Naive thymus-derived CD4-positive, alpha-beta T cell (primary cell): ENCODE data around the gene INSYN2A. TPM values are rescaled to one million over a fixed set of nuclear protein-coding genes. Genes with fewer than 3 reads are reported as not detected.

Experiments used
- ATAC-seq: fragments of 150-1000 bp; cut with Tn5 transposase; 2 replicates; pipeline ENCODE4 v1.10.0; 2021; ENCODE audit warnings: mild to moderate bottlenecking, moderate library complexity
- CTCF ChIA-PET: fragments of 350-600 bp; sonication (Branson Sonifier 250); formaldehyde crosslinking; loops from one replicate; lab custom pipeline; 2021; ENCODE audit warnings: antibody characterized with exemption; lab: Charles Lee
- POLR2A ChIA-PET: fragments of 350-600 bp; sonication (Branson Sonifier 250); formaldehyde crosslinking; loops from one replicate; lab custom pipeline; 2021; ENCODE audit warnings: antibody characterized with exemption, inconsistent platforms; lab: Charles Lee
- DNase-seq, 9 donors: peaks; one replicate each; pipeline versions ENCODE4 v3.0.0 to v3.0.0-alpha.2; 2020 to 2022; ENCODE audit warnings: mixed read lengths in 1 of 9
- H3K27ac ChIP-seq: one replicate; pipeline ENCODE4 v1.7.0; 2013; ENCODE audit warnings: mild to moderate bottlenecking, low read depth, low read length, moderate library complexity
- H3K27me3 ChIP-seq, 2 donors: one replicate each; pipeline ENCODE4 v1.7.0; 2013; ENCODE audit warnings: low read length in 2 of 2, mild to moderate bottlenecking in 2 of 2, moderate library complexity in 2 of 2; ENCODE audit not compliant: control insufficient read depth in 2 of 2, insufficient read depth in 2 of 2
- H3K36me3 ChIP-seq, 3 experiments: 1 replicate in 2 of 3; 2 replicates in 1 of 3; pipeline ENCODE4 v1.7.0; 2013; ENCODE audit warnings: low read length in 3 of 3, mild to moderate bottlenecking in 3 of 3, moderate library complexity in 1 of 3; ENCODE audit not compliant: insufficient read depth in 3 of 3, control insufficient read depth in 2 of 3
- H3K4me1 ChIP-seq, 2 donors: one replicate each; pipeline ENCODE4 v1.7.0; 2013; ENCODE audit warnings: low read length in 2 of 2, mild to moderate bottlenecking in 2 of 2, moderate library complexity in 1 of 2; ENCODE audit not compliant: control insufficient read depth in 2 of 2, insufficient read depth in 2 of 2
- H3K4me3 ChIP-seq: 2 replicates; pipeline ENCODE4 v1.7.0; 2013; ENCODE audit warnings: mild to moderate bottlenecking, low read length
- H3K9me3 ChIP-seq, 3 experiments: 1 replicate in 2 of 3; 2 replicates in 1 of 3; pipeline ENCODE4 v1.7.0; 2013; ENCODE audit warnings: low read length in 3 of 3; ENCODE audit not compliant: control insufficient read depth in 2 of 3
- H3K27ac Mint-ChIP-seq, 9 donors: one replicate each; pipeline ENCODE4 v1.8.0; 2020 to 2022; ENCODE audit warnings: mixed read lengths in 9 of 9, mild to moderate bottlenecking in 8 of 9, moderate library complexity in 5 of 9, inconsistent platforms in 2 of 9
- H3K27me3 Mint-ChIP-seq, 5 donors: one replicate each; pipeline ENCODE4 v1.8.0; 2021 to 2022; ENCODE audit warnings: mixed read lengths in 5 of 5, mild to moderate bottlenecking in 1 of 5
- H3K36me3 Mint-ChIP-seq, 5 donors: one replicate each; pipeline ENCODE4 v1.8.0; 2020 to 2022; ENCODE audit warnings: mixed read lengths in 5 of 5, mild to moderate bottlenecking in 3 of 5, inconsistent platforms in 1 of 5
- H3K4me1 Mint-ChIP-seq, 7 donors: one replicate each; pipeline ENCODE4 v1.8.0; 2020 to 2022; ENCODE audit warnings: mixed read lengths in 7 of 7, mild to moderate bottlenecking in 3 of 7, inconsistent platforms in 1 of 7
- H3K4me3 Mint-ChIP-seq, 10 donors: one replicate each; pipeline ENCODE4 v1.8.0; 2020 to 2022; ENCODE audit warnings: mild to moderate bottlenecking in 10 of 10, mixed read lengths in 10 of 10, moderate library complexity in 6 of 10, inconsistent platforms in 2 of 10
- H3K9me3 Mint-ChIP-seq, 11 donors: one replicate each; pipeline ENCODE4 v1.8.0; 2020 to 2022; ENCODE audit warnings: mixed read lengths in 11 of 11, mild to moderate bottlenecking in 4 of 11, inconsistent platforms in 1 of 11, moderate library complexity in 1 of 11
- intact Hi-C, 2 donors: fragments of 100-400 bp; cut with micrococcal nuclease; formaldehyde crosslinking; loops; one replicate each; pipeline ENCODE4 v1.15.1; 2023
- polyA plus RNA-seq, 2 donors: library from polyadenylated mRNA; unstranded; fragments of 300-500 nt; fragmentation: Illumina TruSeq; gene quantifications; one replicate each; pipeline ENCODE4 v1.2.3, GENCODE V29; 2021
- total RNA-seq, 6 experiments: library from RNA in 5 of 6; stranded (reverse) in 5 of 6; gene quantifications; 1 replicate in 5 of 6; 2 replicates in 1 of 6; pipeline ENCODE4 v1.2.3 and lab custom pipeline; 2021 to 2026

The INSYN2A gene, protein sequence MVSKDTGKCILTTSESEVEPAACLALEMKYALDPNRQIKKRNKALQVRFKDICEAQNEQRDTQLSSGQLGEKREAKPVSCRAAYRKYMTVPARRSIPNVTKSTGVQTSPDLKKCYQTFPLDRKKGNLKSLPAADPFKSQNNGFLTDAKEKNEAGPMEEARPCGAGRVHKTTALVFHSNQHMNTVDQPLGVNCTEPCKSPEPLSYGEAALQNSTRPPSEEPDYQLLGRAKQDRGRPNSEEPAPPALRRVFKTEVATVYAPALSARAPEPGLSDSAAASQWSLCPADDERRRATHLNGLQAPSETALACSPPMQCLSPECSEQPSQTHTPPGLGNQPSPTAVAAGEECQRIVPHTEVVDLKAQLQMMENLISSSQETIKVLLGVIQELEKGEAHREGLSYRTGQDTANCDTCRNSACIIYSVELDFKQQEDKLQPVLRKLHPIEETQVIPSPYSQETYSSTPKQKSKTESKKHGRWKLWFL
- total RNA-seq (not detected), polyA plus RNA-seq (not detected), total RNA-seq (lab: John Stamatoyannopoulos, UW) (not detected)

DNA sequence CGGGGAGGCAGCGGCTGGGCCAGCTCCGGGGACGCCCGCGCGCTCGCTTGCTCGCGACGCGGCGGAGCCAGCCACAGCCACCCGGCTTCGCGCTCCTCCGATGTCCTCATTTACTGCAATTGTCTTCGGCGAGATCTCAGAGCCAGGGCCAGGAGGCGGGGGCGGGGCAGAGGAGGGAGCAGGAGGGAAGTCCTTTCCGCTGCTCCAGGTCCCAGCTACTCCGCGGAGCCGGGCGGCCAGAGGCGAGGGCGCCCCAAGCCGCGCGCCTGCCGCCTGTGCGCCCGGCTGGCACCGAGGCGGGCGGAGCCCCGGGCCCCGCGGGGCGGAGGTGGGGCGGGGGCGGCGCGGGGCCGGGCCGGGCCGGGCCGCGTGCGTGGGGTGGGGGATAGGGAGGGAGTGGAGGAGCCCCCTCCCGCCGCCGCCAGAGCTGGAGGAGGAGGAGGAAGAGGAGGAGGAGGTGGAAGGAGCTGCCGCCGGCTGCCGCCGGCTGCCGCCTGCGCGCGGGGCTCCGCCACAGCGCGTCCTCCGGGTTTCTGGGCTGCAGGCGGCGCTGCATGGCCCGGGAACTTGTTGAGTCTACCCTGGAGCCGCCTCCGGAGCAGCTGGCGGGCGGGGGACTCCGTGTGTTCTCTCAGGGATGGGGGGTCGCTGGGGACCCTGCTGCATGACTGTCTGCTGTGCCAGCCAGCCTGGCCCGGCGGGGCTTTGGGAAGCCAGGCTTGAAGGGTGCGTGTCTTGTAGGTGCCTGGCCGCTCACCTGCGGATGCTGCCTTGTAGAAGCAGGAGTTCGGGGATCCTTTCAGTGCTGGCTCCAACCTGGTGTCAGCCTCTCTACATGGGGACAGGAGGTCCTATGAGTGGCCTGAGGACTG is at the start of gene INSYN2A:
Gene INSYN2A, minus strand, starts transcription at position 310 of the 872 bp plus-strand sequence. CDS start 20,196 bp downstream, outside the sequence.
- Mint-ChIP-seq H3K27ac (no peak within 1 kb of the TSS), H3K4me1 (peaks cover 0 to 5% (median 0%) of the 10 kb centered on the region in 7 donors), H3K36me3 (no peaks in the 10 kb centered on the region), H3K9me3 (peaks cover 0 to 3% (median 0%) of the 10 kb centered on the region in 11 donors), H3K4me3 (peak within 1 kb of the TSS in 4 of 10 donors; percentile 33 to 68 (median 56)), H3K27me3 (peaks cover 34 to 60% (median 49%) of the 10 kb centered on the region in 5 donors)
- ChIA-PET POLR2A (no interaction called here), CTCF (no interaction called here)
- intact Hi-C loops = no loop called here
- Histone ChIP-seq H3K27ac (no peak within 1 kb of the TSS), H3K27me3 (no peaks in the 10 kb centered on the region), H3K36me3 (no peaks in the 10 kb centered on the region), H3K9me3 (no peaks in the 10 kb centered on the region), H3K4me1 (no peaks in the 10 kb centered on the region), H3K4me3 (no peak within 1 kb of the TSS)
- ATAC-seq (no peak), DNase-seq (no peak)

DNA sequence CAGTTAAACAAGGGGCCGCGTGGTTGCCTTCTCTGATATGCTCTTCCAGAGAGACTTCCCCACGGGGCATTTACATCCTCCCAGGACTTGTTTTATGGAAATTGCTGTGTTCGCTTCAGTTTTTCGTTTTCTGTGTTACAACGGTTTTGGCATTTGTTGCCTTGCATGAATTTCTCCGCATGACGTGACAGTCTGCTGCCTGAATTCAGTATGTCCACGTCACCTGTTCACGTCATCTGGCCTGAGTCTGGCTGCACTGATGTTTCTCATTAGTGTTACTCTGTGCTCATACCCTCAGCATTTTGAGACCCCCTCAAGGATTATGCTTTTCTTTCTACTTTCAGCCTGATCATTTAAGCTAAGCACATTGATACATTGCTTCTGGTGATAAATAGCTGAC is 49.1 kb upstream of the INSYN2A start:
- no peak overlapping the region for H3K27ac Mint-ChIP-seq
- DNase-seq (no peak), ATAC-seq (no peak)
- Histone ChIP-seq H3K27me3 (no peaks in the 10 kb centered on the region), H3K36me3 (no peaks in the 10 kb centered on the region), H3K4me3 (no peak overlapping the region), H3K27ac (no peak overlapping the region), H3K4me1 (no peaks in the 10 kb centered on the region), H3K9me3 (no peaks in the 10 kb centered on the region)
- peaks cover 4 to 21% (median 6%) of the 10 kb centered on the region in 5 donors for H3K27me3 Mint-ChIP-seq
- H3K4me1 Mint-ChIP-seq = peaks cover 0 to 4% (median 0%) of the 10 kb centered on the region in 7 donors
- intact Hi-C loops = loop anchor here (10.0 kb wide), 1 partner anchor 109 kb away; no protein-coding TSS in a partner anchor
- H3K36me3 Mint-ChIP-seq = no peaks in the 10 kb centered on the region
- H3K9me3 Mint-ChIP-seq = peaks cover 0 to 3% (median 0%) of the 10 kb centered on the region in 11 donors
- CTCF ChIA-PET = no interaction called here
- POLR2A ChIA-PET = no interaction called here
- H3K4me3 Mint-ChIP-seq = no peak overlapping the region

DNA sequence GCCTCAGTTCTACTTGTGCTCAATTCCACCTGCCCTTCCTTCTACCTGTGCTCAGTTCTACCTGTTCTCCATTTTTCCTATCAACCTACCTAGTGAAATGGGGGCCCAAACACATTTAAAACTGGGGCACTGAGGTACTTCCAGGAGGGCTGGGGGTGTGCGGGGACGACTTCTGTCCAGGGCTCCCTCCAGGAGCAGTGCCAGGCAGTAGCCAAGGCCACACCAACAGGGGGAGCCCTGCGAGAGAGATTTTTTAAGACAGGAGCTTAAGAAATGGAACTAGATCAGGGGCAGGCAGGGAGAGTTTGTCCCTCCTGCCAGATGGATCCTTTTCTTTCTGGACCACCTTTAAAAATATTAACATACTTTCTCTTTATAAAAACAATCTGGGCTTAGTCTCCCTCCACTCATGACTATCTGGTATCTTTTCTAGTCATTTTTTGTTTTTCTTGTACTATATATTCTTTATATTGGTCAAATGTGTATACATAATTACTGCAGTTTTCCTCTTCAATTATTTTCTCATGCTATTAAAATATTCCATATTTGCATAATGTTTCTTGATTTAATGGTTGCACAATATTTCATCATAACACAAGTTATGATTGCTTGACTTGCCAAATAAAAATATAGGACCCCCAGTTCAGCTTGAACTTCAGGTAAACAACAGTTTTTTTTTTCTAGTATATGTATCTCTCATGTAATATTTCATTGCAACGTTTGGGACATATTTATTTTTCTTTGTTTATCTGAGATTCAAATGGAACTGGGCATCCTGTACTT is 47.3 kb upstream of the INSYN2A start:
- peak; percentile 59 for ATAC-seq

DNA sequence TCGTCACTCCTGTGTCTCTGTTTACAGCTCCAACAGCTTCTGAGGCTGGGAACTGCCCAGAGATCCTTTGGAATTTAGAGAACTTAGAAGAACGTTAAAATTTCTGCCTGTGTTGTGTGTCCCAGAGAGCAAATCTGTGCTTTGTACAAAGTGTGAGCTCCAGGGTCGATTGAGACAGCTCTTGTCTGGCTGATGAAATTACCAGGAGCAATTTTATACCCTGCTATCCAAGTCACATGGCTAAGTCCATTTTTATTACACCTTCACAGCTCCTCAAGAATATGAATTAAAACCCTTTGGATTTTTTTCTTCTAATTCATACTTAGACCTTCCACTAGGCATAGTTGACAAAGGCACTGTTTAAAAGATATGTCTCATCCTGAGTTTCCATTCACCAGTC is 46.5 kb upstream of the INSYN2A start:
- ChIA-PET CTCF (interaction anchor here (1.0 kb wide), 1 partner anchor 111 kb away, joined by 3 read pairs; no protein-coding TSS in a partner anchor), POLR2A (no interaction called here)
- peak overlapping the region in 1 of 9 donors; percentile 39 for H3K27ac Mint-ChIP-seq
- DNase-seq (no peak), ATAC-seq (no peak)
- peaks cover 0 to 4% (median 0%) of the 10 kb centered on the region in 7 donors for H3K4me1 Mint-ChIP-seq
- intact Hi-C loops = loop anchor here (5.0 to 10.0 kb wide), 2 partner anchors 112 to 609 kb away; no protein-coding TSS in a partner anchor
- H3K36me3 Mint-ChIP-seq = no peaks in the 10 kb centered on the region
- Histone ChIP-seq H3K4me1 (no peaks in the 10 kb centered on the region), H3K27me3 (no peaks in the 10 kb centered on the region), H3K27ac (no peak overlapping the region), H3K4me3 (no peak overlapping the region), H3K36me3 (no peaks in the 10 kb centered on the region), H3K9me3 (no peaks in the 10 kb centered on the region)
- peaks cover 0 to 2% (median 0%) of the 10 kb centered on the region in 11 donors for H3K9me3 Mint-ChIP-seq
- peaks cover 4 to 16% (median 6%) of the 10 kb centered on the region in 5 donors for H3K27me3 Mint-ChIP-seq
- H3K4me3 Mint-ChIP-seq = no peak overlapping the region

More for the DNA sequence above, 47.3 kb upstream of the INSYN2A start:
- CTCF ChIA-PET = interaction anchor here (0.6 to 1.0 kb wide), 3 partner anchors 95 to 610 kb away, joined by 3 to 4 read pairs (median 3); no protein-coding TSS in a partner anchor
- Histone ChIP-seq H3K27me3 (no peaks in the 10 kb centered on the region), H3K36me3 (no peaks in the 10 kb centered on the region), H3K4me3 (no peak overlapping the region), H3K9me3 (no peaks in the 10 kb centered on the region), H3K27ac (no peak overlapping the region), H3K4me1 (no peaks in the 10 kb centered on the region)
- POLR2A ChIA-PET = no interaction called here
- no peaks in the 10 kb centered on the region for H3K36me3 Mint-ChIP-seq
- H3K9me3 Mint-ChIP-seq = no peaks in the 10 kb centered on the region
- peaks cover 4 to 16% (median 6%) of the 10 kb centered on the region in 5 donors for H3K27me3 Mint-ChIP-seq
- H3K4me3 Mint-ChIP-seq = no peak overlapping the region
- DNase-seq = peak in 6 of 9 donors; percentile 11 to 31 (median 24)
- peaks cover 0 to 4% (median 0%) of the 10 kb centered on the region in 7 donors for H3K4me1 Mint-ChIP-seq
- intact Hi-C loops = loop anchor here (5.0 to 10.0 kb wide), 2 partner anchors 111 to 609 kb away; no protein-coding TSS in a partner anchor
- peak overlapping the region in 1 of 9 donors; percentile 39 for H3K27ac Mint-ChIP-seq

DNA sequence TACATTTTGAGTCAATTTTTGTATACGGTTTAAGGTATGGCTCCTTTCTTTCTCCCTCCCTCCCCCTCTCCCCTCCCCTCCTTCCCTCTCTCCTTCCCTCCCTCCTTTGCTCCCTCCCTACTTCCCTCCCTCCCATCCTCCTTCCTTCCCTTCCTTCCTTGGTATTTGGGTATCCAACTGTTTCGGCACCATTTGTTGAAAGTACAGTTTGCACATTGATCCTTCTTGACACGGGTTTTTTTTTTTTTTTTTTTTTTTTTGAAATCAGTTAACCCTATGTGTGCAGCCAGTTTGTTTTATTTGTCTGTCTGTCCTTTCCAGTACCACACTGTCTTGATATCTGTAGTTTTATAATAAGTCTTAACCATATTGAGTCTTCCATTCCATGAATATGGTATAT is 39.9 kb upstream of the INSYN2A start:
- no peak for DNase-seq
- CTCF ChIA-PET = no interaction called here
- H3K4me3 Mint-ChIP-seq = no peak overlapping the region
- H3K4me3 ChIP-seq = no peak overlapping the region
- no peaks in the 10 kb centered on the region for H3K4me1 Mint-ChIP-seq
- no peak for ATAC-seq
- no peak overlapping the region for H3K27ac Mint-ChIP-seq
- no peaks in the 10 kb centered on the region for H3K4me1 ChIP-seq
- POLR2A ChIA-PET = no interaction called here
- H3K36me3 ChIP-seq = no peaks in the 10 kb centered on the region
- no peaks in the 10 kb centered on the region for H3K9me3 ChIP-seq
- H3K9me3 Mint-ChIP-seq = peaks cover 0 to 2% (median 0%) of the 10 kb centered on the region in 11 donors
- intact Hi-C loops = no loop called here
- no peaks in the 10 kb centered on the region for H3K27me3 ChIP-seq
- H3K27ac ChIP-seq = no peak overlapping the region
- no peaks in the 10 kb centered on the region for H3K36me3 Mint-ChIP-seq
- peaks cover 0 to 12% (median 7%) of the 10 kb centered on the region in 5 donors for H3K27me3 Mint-ChIP-seq
